Osteocyte (in vitro differentiated cells): ENCODE data around the gene RGL3. TPM values are rescaled to one million over a fixed set of nuclear protein-coding genes. Genes with fewer than 3 reads are reported as not detected.
A peak's percentile ranks its signal among the peaks of the same experiment; 100 is the strongest.
"Not testable (repeated sequence)": the region's sequence is repeated elsewhere in the genome, so short reads cannot be mapped to it uniquely, and the experiment has no call there.

Experiments
- DNase-seq: peaks from one replicate; pipeline ENCODE4 v3.0.0; 2021; ENCODE audit warnings: mixed read lengths; ENCODE audit not compliant: unreplicated experiment; ENCODE audit errors: extremely low spot score
- H3K27ac Mint-ChIP-seq: one replicate; pipeline ENCODE4 v1.8.0; 2021; ENCODE audit warnings: mild to moderate bottlenecking, mixed read lengths; ENCODE audit not compliant: unreplicated experiment
- H3K27me3 Mint-ChIP-seq: one replicate; pipeline ENCODE4 v1.8.0; 2021; ENCODE audit warnings: mixed read lengths; ENCODE audit not compliant: unreplicated experiment
- H3K36me3 Mint-ChIP-seq: one replicate; pipeline ENCODE4 v1.8.0; 2021; ENCODE audit warnings: mixed read lengths; ENCODE audit not compliant: unreplicated experiment
- H3K4me1 Mint-ChIP-seq: one replicate; pipeline ENCODE4 v1.8.0; 2021; ENCODE audit warnings: mixed read lengths; ENCODE audit not compliant: unreplicated experiment
- H3K4me3 Mint-ChIP-seq: one replicate; pipeline ENCODE4 v1.8.0; 2021; ENCODE audit warnings: mild to moderate bottlenecking, moderate library complexity, mixed read lengths; ENCODE audit not compliant: unreplicated experiment
- H3K9me3 Mint-ChIP-seq: one replicate; pipeline ENCODE4 v1.8.0; 2021; ENCODE audit warnings: mixed read lengths; ENCODE audit not compliant: unreplicated experiment
- total RNA-seq: library from RNA; stranded (reverse); gene quantifications from 2 replicates; pipeline ENCODE4 v1.2.1, GENCODE V29; 2021
- TF ChIP-seq, protein P1 (sequence below): fragments of 200-600 bp; sonication (generic); IDR thresholded peaks from 2 replicates; pipeline ENCODE4 v1.5.0; 2021; ENCODE audit warnings: antibody characterized with exemption, mild to moderate bottlenecking, moderate library complexity

The RGL3 gene
- total RNA-seq, 1 donor from 2014 or later, result 1.9 TPM

DNA sequence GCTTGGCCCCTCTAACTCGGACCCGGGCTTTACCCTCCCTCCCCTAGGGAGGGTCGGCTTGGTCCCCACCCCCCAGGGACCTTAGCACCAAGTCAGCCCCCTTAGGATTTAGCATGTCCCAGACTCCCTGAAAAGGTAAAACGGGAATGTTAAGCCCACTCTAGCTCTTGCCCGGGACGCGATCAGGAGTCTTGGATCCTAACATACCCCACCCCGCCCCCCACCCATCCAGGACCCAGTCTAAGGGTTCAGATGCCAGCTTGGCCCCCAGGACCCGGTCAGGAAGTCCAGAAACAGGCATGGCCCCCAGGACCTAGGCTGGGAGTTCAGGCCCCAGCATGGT is 35.4 kb downstream of the RGL3 start:
- H3K4me3 Mint-ChIP-seq, result no peak overlapping the region
- H3K27me3 Mint-ChIP-seq, result peaks cover 8% of the 10 kb centered on the region
- DNase-seq, result no peak

DNA sequence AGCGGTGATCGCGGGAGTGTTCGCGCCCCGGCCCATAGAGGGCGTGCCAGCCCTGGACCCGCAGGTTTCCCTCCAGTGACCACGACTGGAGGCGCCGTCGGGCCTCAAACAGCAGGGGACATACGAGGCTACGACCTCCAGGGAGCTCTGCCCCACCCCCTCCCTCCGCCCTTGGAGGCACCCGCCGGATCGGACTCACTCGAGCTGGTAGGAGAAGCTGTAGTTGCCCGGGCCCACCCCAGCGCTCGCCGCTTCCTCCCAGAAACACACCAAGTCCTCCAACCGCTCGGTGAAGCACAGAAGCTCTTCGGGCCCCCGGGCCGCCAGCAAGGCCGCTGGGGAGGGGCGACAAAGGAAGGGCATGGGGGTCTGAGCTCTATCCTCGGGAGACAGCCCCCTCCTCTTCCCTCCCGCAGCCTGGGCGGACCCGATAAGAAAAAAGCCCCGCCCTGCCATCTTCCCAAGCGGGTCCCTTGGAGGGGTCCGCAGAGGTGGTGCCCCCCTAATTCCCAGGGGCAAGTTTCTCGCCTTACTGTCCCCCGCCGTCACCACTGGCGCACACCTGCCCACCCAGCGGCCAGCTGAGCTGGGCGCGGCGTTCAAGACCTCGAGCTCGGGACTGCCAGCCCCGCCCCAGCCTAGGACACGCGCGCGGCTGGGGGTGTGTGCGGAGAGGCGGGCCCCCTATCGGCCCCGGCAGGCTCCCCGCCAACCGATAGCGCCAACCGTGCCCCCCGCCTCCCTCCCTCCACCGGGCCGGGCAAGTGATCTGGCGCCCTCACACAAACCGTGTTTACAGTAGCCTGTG is 36.0 kb downstream of the RGL3 start:
- Mint-ChIP-seq H3K36me3 (no peaks in the 10 kb centered on the region), H3K9me3 (no peaks in the 10 kb centered on the region), H3K27me3 (peaks cover 8% of the 10 kb centered on the region), H3K27ac (no peak overlapping the region), H3K4me3 (peak overlapping the region; percentile 47), H3K4me1 (peaks cover 30% of the 10 kb centered on the region)
- TF ChIP-seq, protein P1, sequence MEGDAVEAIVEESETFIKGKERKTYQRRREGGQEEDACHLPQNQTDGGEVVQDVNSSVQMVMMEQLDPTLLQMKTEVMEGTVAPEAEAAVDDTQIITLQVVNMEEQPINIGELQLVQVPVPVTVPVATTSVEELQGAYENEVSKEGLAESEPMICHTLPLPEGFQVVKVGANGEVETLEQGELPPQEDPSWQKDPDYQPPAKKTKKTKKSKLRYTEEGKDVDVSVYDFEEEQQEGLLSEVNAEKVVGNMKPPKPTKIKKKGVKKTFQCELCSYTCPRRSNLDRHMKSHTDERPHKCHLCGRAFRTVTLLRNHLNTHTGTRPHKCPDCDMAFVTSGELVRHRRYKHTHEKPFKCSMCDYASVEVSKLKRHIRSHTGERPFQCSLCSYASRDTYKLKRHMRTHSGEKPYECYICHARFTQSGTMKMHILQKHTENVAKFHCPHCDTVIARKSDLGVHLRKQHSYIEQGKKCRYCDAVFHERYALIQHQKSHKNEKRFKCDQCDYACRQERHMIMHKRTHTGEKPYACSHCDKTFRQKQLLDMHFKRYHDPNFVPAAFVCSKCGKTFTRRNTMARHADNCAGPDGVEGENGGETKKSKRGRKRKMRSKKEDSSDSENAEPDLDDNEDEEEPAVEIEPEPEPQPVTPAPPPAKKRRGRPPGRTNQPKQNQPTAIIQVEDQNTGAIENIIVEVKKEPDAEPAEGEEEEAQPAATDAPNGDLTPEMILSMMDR, result peak; percentile 69
- peak; percentile 84 for DNase-seq

More for the DNA sequence above, 35.4 kb downstream of the RGL3 start:
- H3K36me3 Mint-ChIP-seq, result no peaks in the 10 kb centered on the region
- no peak overlapping the region for H3K27ac Mint-ChIP-seq
- TF ChIP-seq, protein P1, result no peak
- peaks cover 25% of the 10 kb centered on the region for H3K4me1 Mint-ChIP-seq
- H3K9me3 Mint-ChIP-seq, result no peaks in the 10 kb centered on the region

DNA sequence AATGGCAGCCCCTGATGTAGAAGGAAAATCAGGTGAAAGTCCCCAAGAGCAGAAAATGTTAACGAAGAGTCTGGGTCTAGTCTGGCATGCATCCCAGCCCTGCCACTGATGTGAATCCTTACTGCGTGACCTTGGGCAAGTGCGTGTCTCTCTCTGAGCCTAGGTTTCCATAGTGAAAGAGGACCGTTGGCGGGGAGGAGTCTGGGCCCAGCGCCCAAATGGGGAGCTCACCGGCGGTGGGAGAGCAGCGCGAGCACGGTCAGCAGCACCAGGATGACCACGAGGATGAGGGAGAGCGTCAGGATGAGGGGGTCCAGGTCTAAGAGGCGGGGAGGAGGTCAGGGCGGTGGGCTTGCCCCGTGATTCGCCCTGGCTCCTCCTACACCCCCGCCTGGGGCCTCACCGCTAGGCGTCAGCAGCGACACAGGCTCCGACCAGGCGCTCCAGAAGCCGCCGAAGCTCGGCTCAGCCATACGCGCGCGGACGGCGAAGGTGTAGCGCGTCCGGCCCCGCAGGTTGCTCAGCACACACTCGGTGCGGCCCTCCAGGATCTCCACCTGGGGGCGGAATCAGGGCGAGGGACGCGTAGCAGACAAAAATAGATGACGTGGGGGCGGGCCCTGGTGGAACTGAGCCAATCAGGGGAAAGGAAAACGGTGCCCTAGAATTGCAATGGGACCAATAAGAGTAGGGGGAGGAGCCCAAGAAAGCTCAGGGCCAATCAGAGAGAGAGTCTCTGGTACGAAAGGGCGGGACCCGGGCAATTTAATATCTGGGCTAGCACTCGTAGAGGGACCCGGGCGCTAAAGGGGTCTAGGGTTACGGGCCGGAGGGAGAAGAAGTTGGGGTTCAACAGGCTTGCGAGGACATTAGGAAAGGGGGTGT is 38.2 kb downstream of the RGL3 start:
- peaks cover 42% of the 10 kb centered on the region for H3K4me1 Mint-ChIP-seq
- peak; percentile 96 for DNase-seq
- peaks cover 8% of the 10 kb centered on the region for H3K27me3 Mint-ChIP-seq
- H3K9me3 Mint-ChIP-seq, result no peaks in the 10 kb centered on the region
- peak overlapping the region; percentile 93 for H3K27ac Mint-ChIP-seq
- TF ChIP-seq, protein P1, result peak; percentile 71
- peak overlapping the region; percentile 92 for H3K4me3 Mint-ChIP-seq
- H3K36me3 Mint-ChIP-seq, result no peaks in the 10 kb centered on the region

DNA sequence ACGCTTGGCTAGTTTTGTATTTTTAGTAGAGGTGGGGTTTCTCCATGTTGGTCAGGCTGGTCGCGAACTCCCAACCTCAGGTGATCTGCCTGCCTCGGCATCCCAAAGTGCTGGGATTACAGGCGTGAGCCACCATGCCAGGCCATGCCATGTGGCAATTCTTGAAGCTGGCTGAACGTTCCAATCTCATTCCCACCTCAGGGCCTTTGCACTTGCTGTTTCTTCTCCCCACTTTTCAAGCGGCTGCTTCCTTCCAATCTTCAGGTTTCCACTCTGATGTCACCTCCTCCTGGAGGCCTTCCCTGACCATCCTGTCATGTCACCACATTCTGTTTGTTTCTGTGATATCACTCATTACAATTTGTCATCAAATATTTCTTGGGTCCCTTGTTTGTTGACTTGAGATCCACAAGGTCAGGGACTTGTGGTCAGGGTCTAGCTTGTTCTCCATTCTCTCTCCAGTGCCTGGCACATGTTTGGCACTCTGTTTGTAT is 39.2 kb downstream of the RGL3 start:
- Mint-ChIP-seq H3K9me3 (no peaks in the 10 kb centered on the region), H3K36me3 (no peaks in the 10 kb centered on the region), H3K4me1 (peaks cover 42% of the 10 kb centered on the region), H3K4me3 (peak overlapping the region; percentile 92), H3K27me3 (peaks cover 8% of the 10 kb centered on the region), H3K27ac (peak overlapping the region; percentile 9)
- no peak for DNase-seq
- TF ChIP-seq, protein P1, result no peak

DNA sequence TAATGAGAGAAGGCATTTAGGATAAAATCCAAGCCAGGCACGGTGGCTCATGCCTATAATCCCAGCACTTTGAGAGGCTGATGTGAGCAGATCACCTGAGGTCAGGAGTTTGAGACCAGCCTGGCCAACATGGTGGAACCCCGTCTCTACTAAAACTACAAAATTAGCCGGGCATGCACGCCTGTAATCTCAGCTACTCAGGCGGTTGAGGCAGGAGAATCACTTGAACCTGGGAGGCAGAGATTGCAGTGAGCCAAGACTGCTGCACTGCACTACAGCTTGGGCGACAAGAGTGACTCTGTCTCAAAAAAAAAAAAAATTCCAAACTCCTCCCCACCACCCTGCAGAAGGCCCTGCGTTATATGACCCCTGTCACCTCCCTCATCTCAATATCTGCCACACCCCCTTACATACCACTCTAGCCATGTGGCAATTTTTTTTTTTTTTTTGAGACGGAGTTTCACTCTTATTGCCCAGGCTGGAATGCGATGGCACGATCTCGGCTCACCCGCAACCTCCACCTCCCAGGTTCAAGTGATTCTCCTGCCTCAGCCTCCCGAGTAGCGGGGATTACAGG is 39.8 kb downstream of the RGL3 start:
- H3K36me3 Mint-ChIP-seq, H3K27ac Mint-ChIP-seq, H3K27me3 Mint-ChIP-seq, H3K4me3 Mint-ChIP-seq, H3K9me3 Mint-ChIP-seq, DNase-seq: not testable (repeated sequence)
- H3K4me1 Mint-ChIP-seq, result peaks cover 42% of the 10 kb centered on the region
